Activated T-cell treated with anti-CD3 and anti-CD28 coated beads, Interleukin-2, amount 50 U/mL, for 72 hours (primary cell): ENCODE measurements around the gene TOP2B. TPM values are rescaled to one million over a fixed set of nuclear protein-coding genes. Genes with fewer than 3 reads are reported as not detected.
A peak's percentile ranks its signal among the peaks of the same experiment; 100 is the strongest.

Source experiments
- ATAC-seq, 2 donors: fragments of 150-1000 bp; cut with Tn5 transposase; replicated peaks in 1 of 2; 2 replicates each; pipeline ENCODE4 v1.10.0; 2021; ENCODE audit warnings: moderate library complexity in 2 of 2, mild to moderate bottlenecking in 1 of 2
- DNase-seq, 2 donors: peaks; one replicate each; pipeline ENCODE4 v3.0.0; 2021 to 2022; ENCODE audit warnings: mixed read lengths in 1 of 2
- H3K27ac Mint-ChIP-seq: one replicate; pipeline ENCODE4 v1.8.0; 2022; ENCODE audit warnings: mild to moderate bottlenecking, moderate library complexity, mixed read lengths
- H3K27me3 Mint-ChIP-seq: one replicate; pipeline ENCODE4 v1.8.0; 2022; ENCODE audit warnings: low read depth, mixed read lengths
- H3K36me3 Mint-ChIP-seq, 2 donors: one replicate each; pipeline ENCODE4 v1.8.0; 2022; ENCODE audit warnings: mixed read lengths in 2 of 2, mild to moderate bottlenecking in 1 of 2; ENCODE audit not compliant: insufficient read depth in 2 of 2
- H3K4me1 Mint-ChIP-seq: one replicate; pipeline ENCODE4 v1.8.0; 2022; ENCODE audit warnings: low read depth, mixed read lengths
- H3K4me3 Mint-ChIP-seq, 2 donors: one replicate each; pipeline ENCODE4 v1.8.0; 2022; ENCODE audit warnings: mild to moderate bottlenecking in 2 of 2, mixed read lengths in 2 of 2, moderate library complexity in 2 of 2
- H3K9me3 Mint-ChIP-seq, 2 donors: one replicate each; pipeline ENCODE4 v1.8.0; 2022; ENCODE audit warnings: mixed read lengths in 2 of 2
- total RNA-seq, 2 donors: library from RNA; stranded (reverse); gene quantifications; one replicate each; pipeline ENCODE4 v1.2.3, GENCODE V29; 2022

Gene TOP2B
- total RNA-seq, 2 donors from 2014 or later = 140 to 151 TPM

GRCh38 chr3:25589783-25590258 lies 74.9 kb downstream of the TOP2B start:
- no peaks in the 10 kb centered on the region for H3K27me3 Mint-ChIP-seq
- H3K4me3 Mint-ChIP-seq = no peak overlapping the region
- DNase-seq (no peak), ATAC-seq (no peak)
- peaks cover 0 to 5% of the 10 kb centered on the region in 2 donors for H3K9me3 Mint-ChIP-seq
- H3K4me1 Mint-ChIP-seq = no peaks in the 10 kb centered on the region
- no peak overlapping the region for H3K27ac Mint-ChIP-seq
- no peaks in the 10 kb centered on the region for H3K36me3 Mint-ChIP-seq

- H3K4me1 Mint-ChIP-seq = no peaks in the 10 kb centered on the region
- H3K9me3 Mint-ChIP-seq = peaks cover 0 to 5% of the 10 kb centered on the region in 2 donors
- ATAC-seq (no peak), DNase-seq (no peak)
- no peaks in the 10 kb centered on the region for H3K27me3 Mint-ChIP-seq
- H3K4me3 Mint-ChIP-seq = no peak overlapping the region
- no peaks in the 10 kb centered on the region for H3K36me3 Mint-ChIP-seq
- no peak overlapping the region for H3K27ac Mint-ChIP-seq
These were observed 75.5 kb downstream of the TOP2B start for GRCh38 chr3:25589104-25589782.

GRCh38 chr3:25588441-25589103 lies 76.1 kb downstream of the TOP2B start:
- H3K27ac Mint-ChIP-seq = no peak overlapping the region
- H3K27me3 Mint-ChIP-seq = no peaks in the 10 kb centered on the region

GRCh38 chr3:25587975-25588374 lies 76.7 kb downstream of the TOP2B start:
- no peak overlapping the region for H3K4me3 Mint-ChIP-seq
- ATAC-seq (no peak), DNase-seq (no peak)
- no peak overlapping the region for H3K27ac Mint-ChIP-seq
- no peaks in the 10 kb centered on the region for H3K36me3 Mint-ChIP-seq
- H3K9me3 Mint-ChIP-seq = peaks cover 0 to 5% of the 10 kb centered on the region in 2 donors
- no peaks in the 10 kb centered on the region for H3K4me1 Mint-ChIP-seq
- H3K27me3 Mint-ChIP-seq = no peaks in the 10 kb centered on the region

More at GRCh38 chr3:25588441-25589103, 76.1 kb downstream of the TOP2B start:
- ATAC-seq = no peak
- Mint-ChIP-seq H3K9me3 (peaks cover 0 to 5% of the 10 kb centered on the region in 2 donors), H3K4me1 (no peaks in the 10 kb centered on the region), H3K36me3 (no peaks in the 10 kb centered on the region), H3K4me3 (no peak overlapping the region)
- no peak for DNase-seq

GRCh38 chr3:25587526-25587925 lies 77.2 kb downstream of the TOP2B start:
- H3K36me3 Mint-ChIP-seq = no peaks in the 10 kb centered on the region
- DNase-seq = no peak
- peaks cover 0 to 5% of the 10 kb centered on the region in 2 donors for H3K9me3 Mint-ChIP-seq
- H3K27ac Mint-ChIP-seq = no peak overlapping the region
- H3K4me1 Mint-ChIP-seq = no peaks in the 10 kb centered on the region
- H3K4me3 Mint-ChIP-seq = no peak overlapping the region
- ATAC-seq = no peak
- H3K27me3 Mint-ChIP-seq = no peaks in the 10 kb centered on the region

GRCh38 chr3:25587094-25587493 lies 77.6 kb downstream of the TOP2B start:
- ATAC-seq (no peak), DNase-seq (no peak)
- Mint-ChIP-seq H3K4me3 (no peak overlapping the region), H3K9me3 (peaks cover 0 to 5% of the 10 kb centered on the region in 2 donors), H3K27me3 (no peaks in the 10 kb centered on the region), H3K36me3 (no peaks in the 10 kb centered on the region), H3K27ac (no peak overlapping the region), H3K4me1 (no peaks in the 10 kb centered on the region)

- Mint-ChIP-seq H3K4me3 (no peak overlapping the region), H3K36me3 (no peaks in the 10 kb centered on the region), H3K27ac (no peak overlapping the region), H3K4me1 (no peaks in the 10 kb centered on the region), H3K9me3 (peaks cover 0 to 5% of the 10 kb centered on the region in 2 donors), H3K27me3 (no peaks in the 10 kb centered on the region)
- no peak for ATAC-seq
- no peak for DNase-seq
These were observed 78.2 kb downstream of the TOP2B start for GRCh38 chr3:25586553-25586952.

- Mint-ChIP-seq H3K27me3 (no peaks in the 10 kb centered on the region), H3K36me3 (no peaks in the 10 kb centered on the region), H3K4me3 (no peak overlapping the region), H3K9me3 (peaks cover 0 to 5% of the 10 kb centered on the region in 2 donors), H3K4me1 (no peaks in the 10 kb centered on the region), H3K27ac (no peak overlapping the region)
- no peak for ATAC-seq
- DNase-seq = no peak
These were observed 78.6 kb downstream of the TOP2B start for GRCh38 chr3:25586167-25586505.

GRCh38 chr3:25585361-25586166 lies 79.1 kb downstream of the TOP2B start:
- Mint-ChIP-seq H3K27me3 (no peaks in the 10 kb centered on the region), H3K4me1 (no peaks in the 10 kb centered on the region), H3K9me3 (peaks cover 0 to 5% of the 10 kb centered on the region in 2 donors), H3K27ac (no peak overlapping the region), H3K4me3 (no peak overlapping the region), H3K36me3 (no peaks in the 10 kb centered on the region)
- ATAC-seq (no peak), DNase-seq (no peak)

GRCh38 chr3:25584011-25584789 lies 80.5 kb downstream of the TOP2B start:
- H3K27ac Mint-ChIP-seq = no peak overlapping the region
- H3K27me3 Mint-ChIP-seq = no peaks in the 10 kb centered on the region
- ATAC-seq = peak in 1 of 2 donors; percentile 15
- no peaks in the 10 kb centered on the region for H3K36me3 Mint-ChIP-seq
- DNase-seq = no peak
- no peak overlapping the region for H3K4me3 Mint-ChIP-seq
- peaks cover 0 to 5% of the 10 kb centered on the region in 2 donors for H3K9me3 Mint-ChIP-seq
- H3K4me1 Mint-ChIP-seq = no peaks in the 10 kb centered on the region

- H3K27me3 Mint-ChIP-seq = no peaks in the 10 kb centered on the region
- H3K9me3 Mint-ChIP-seq = peaks cover 0 to 5% of the 10 kb centered on the region in 2 donors
- H3K4me3 Mint-ChIP-seq = no peak overlapping the region
- DNase-seq = no peak
- H3K36me3 Mint-ChIP-seq = no peaks in the 10 kb centered on the region
- H3K4me1 Mint-ChIP-seq = no peaks in the 10 kb centered on the region
- no peak for ATAC-seq
- H3K27ac Mint-ChIP-seq = no peak overlapping the region
These were observed 81.4 kb downstream of the TOP2B start for GRCh38 chr3:25583343-25583742.

- Mint-ChIP-seq H3K4me1 (no peaks in the 10 kb centered on the region), H3K27me3 (no peaks in the 10 kb centered on the region), H3K27ac (no peak overlapping the region), H3K4me3 (no peak overlapping the region), H3K36me3 (no peaks in the 10 kb centered on the region), H3K9me3 (no peaks in the 10 kb centered on the region)
- no peak for DNase-seq
- no peak for ATAC-seq
These were observed 82.5 kb downstream of the TOP2B start for GRCh38 chr3:25582242-25582641.
